Measurements from ENCODE around the gene TMEM253. TPM values are rescaled to one million over a fixed set of nuclear protein-coding genes. Genes with fewer than 3 reads are reported as not detected.

The TMEM253 gene
- total RNA-seq, 1 donor: not detected

DNA sequence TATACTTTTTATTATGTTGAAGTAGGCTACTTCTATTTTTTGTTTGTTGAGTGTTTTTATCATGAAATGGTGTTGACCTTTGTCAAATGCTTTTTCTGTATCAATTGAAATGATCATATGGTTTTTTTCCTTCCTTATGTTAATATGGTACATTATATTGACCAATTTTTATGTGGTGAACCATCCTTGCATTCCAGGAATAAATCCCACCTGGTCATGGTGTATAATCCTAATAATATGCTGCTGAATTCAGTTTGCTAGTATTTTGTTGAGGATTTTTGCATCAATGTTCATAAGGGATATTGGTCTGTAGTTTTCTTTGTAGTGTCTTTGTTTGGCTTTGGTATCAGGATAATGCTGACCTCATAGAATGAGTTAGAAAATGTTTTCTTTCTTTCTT, 44.6 kb downstream of the TMEM253 start:
- Histone ChIP-seq H4K20me1 (ENCODE audit: insufficient read depth, low read length) (no peaks in the 10 kb centered on the region), H3K36me3 (ENCODE audit: insufficient read depth, low read length) (no peaks in the 10 kb centered on the region), H3K4me3 (ENCODE audit: insufficient read depth, low read length) (no peak overlapping the region), H3K4me2 (ENCODE audit: insufficient read depth, low read length) (no peak overlapping the region), H3K9me3 (ENCODE audit: low read depth, low read length) (no peaks in the 10 kb centered on the region), H2AFZ (ENCODE audit: low read length) (no peak overlapping the region), H3K4me1 (ENCODE audit: insufficient read depth, low read length) (no peaks in the 10 kb centered on the region), H3K27ac (ENCODE audit: low read depth, low read length) (no peak overlapping the region), H3K79me2 (ENCODE audit: insufficient read depth, low read length) (no peaks in the 10 kb centered on the region), H3K27me3 (ENCODE audit: insufficient read depth, low read length) (no peaks in the 10 kb centered on the region)
- TF ChIP-seq CTCF (IDR thresholded peaks at IDR 0.05; ENCODE audit: extremely low read depth, low read depth, low read length): no peak
- no peak for DNase-seq (ENCODE audit: insufficient read length, low spot score, missing footprints)

- TF ChIP-seq CTCF (IDR thresholded peaks at IDR 0.05; ENCODE audit: extremely low read depth, low read depth, low read length): no peak
- Histone ChIP-seq H3K36me3 (ENCODE audit: insufficient read depth, low read length) (no peaks in the 10 kb centered on the region), H2AFZ (ENCODE audit: low read length) (no peak overlapping the region), H3K27me3 (ENCODE audit: insufficient read depth, low read length) (no peaks in the 10 kb centered on the region), H3K4me3 (ENCODE audit: insufficient read depth, low read length) (no peak overlapping the region), H3K27ac (ENCODE audit: low read depth, low read length) (no peak overlapping the region), H3K79me2 (ENCODE audit: insufficient read depth, low read length) (no peaks in the 10 kb centered on the region), H3K4me1 (ENCODE audit: insufficient read depth, low read length) (no peaks in the 10 kb centered on the region), H4K20me1 (ENCODE audit: insufficient read depth, low read length) (no peaks in the 10 kb centered on the region), H3K9me3 (ENCODE audit: low read depth, low read length) (no peaks in the 10 kb centered on the region), H3K4me2 (ENCODE audit: insufficient read depth, low read length) (no peak overlapping the region)
- no peak for DNase-seq (ENCODE audit: insufficient read length, low spot score, missing footprints)
Measured at GRCh38 chr14:21149641-21150367, 48.9 kb downstream of the TMEM253 start.

Small RNAs within 50 kb of the gene (small RNA-seq; reads per million reads assigned to genes)
- not detected for gene RNU6-252P

Other genes with a start within 250 kb of the TMEM253 start
- not detected in 2 replicates for gene RNASE3, start 209.7 kb upstream of the TMEM253 start, total RNA-seq
- not detected in 2 replicates for gene RNASE2, start 145.6 kb upstream of the TMEM253 start, total RNA-seq
- 43.3 and 50.3 TPM in 2 replicates for gene METTL17, start 111.1 kb upstream of the TMEM253 start, total RNA-seq
- 0.72 TPM in 1 of 2 replicates, not detected in the other for gene SLC39A2, start 101.8 kb upstream of the TMEM253 start, total RNA-seq
- gene NDRG2, start 76.0 kb upstream of the TMEM253 start, total RNA-seq: under 0.01 TPM in 1 of 2 replicates, not detected in the other
- gene TPPP2, start 70.8 kb upstream of the TMEM253 start, total RNA-seq: not detected in 2 replicates
- not detected in 2 replicates for gene RNASE13, start 66.3 kb upstream of the TMEM253 start, total RNA-seq
- not detected in 2 replicates for gene RNASE7, start 58.7 kb upstream of the TMEM253 start, total RNA-seq
- gene RNASE8, start 43.2 kb upstream of the TMEM253 start, total RNA-seq: not detected in 2 replicates
- 33.3 and 35.4 TPM in 2 replicates for gene ARHGEF40, start 30.8 kb upstream of the TMEM253 start, total RNA-seq
- 8.3 and 9.4 TPM in 2 replicates for gene ZNF219, start 2.4 kb upstream of the TMEM253 start, total RNA-seq
- gene OR5AU1, start 55.0 kb downstream of the TMEM253 start, total RNA-seq: not detected in 2 replicates
- 402 and 446 TPM in 2 replicates for gene HNRNPC, start 168.4 kb downstream of the TMEM253 start, total RNA-seq
- gene RPGRIP1, start 179.0 kb downstream of the TMEM253 start, total RNA-seq: under 0.01 TPM in 1 of 2 replicates, not detected in the other